ENCODE results near the gene ENO1. TPM values are rescaled to one million over a fixed set of nuclear protein-coding genes. Genes with fewer than 3 reads are reported as not detected.
"Not testable (repeated sequence)": the region's sequence is repeated elsewhere in the genome, so short reads cannot be mapped to it uniquely, and the experiment has no call there.

Gene ENO1
- total RNA-seq, 1 donor from 2014 or later = 3,637 TPM

DNA sequence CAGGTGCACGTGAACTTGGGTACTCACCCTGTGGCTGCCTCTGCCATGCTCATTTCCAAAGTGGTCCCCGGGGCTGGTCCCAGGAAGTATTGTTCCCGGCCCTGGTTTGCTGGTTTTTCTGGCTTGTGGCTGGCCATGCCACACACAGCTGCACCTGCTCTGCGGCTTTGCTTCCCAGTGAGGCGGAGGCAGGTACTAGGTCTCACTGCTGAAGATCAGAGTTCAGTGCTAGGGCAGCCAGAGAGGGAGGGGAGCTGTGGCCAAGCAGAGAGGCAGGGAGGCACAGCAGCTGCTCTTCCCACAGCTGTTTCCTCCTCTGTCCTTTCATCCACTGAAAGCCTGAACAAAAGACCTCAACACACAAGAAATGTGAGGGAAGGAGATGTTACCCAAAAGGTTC is 30.5 kb downstream of the ENO1 start:
- no peaks in the 10 kb centered on the region for H3K27me3 Mint-ChIP-seq (ENCODE audit: low read depth)
- no peak for DNase-seq (ENCODE audit: low spot score)
- no peak overlapping the region for H3K27ac Mint-ChIP-seq
- intact Hi-C loops (cut with micrococcal nuclease) = loop anchor here (2.0 to 5.0 kb wide), 2 partner anchors 126 to 287 kb away; no protein-coding TSS in a partner anchor
- H3K4me3 Mint-ChIP-seq (ENCODE audit: low read depth) = no peak overlapping the region
- H3K4me1 Mint-ChIP-seq (ENCODE audit: low read depth) = no peaks in the 10 kb centered on the region
- H3K9me3 Mint-ChIP-seq = no peaks in the 10 kb centered on the region
- H3K36me3 Mint-ChIP-seq (ENCODE audit: low read depth) = no peaks in the 10 kb centered on the region

DNA sequence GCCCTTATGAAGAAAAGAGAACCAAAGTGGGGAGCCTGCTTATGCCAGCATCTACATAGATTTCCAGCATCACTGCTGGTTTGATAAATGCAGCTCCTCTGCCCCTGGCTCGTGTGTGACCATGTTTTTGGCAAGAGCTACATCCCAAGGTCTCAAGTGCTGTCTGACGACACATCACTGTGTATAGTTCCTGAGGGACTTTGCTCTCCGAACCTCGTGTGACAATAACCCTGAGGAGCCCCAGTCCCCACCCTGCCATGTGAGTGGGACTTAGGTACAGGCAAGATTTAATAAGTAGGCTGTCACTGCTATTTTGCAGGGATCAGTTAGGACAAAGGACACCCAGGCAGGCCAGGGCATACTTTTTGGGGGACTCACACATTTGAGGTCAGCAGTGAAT is 32.2 kb downstream of the ENO1 start:
- no peak overlapping the region for H3K4me3 Mint-ChIP-seq (ENCODE audit: low read depth)

DNA sequence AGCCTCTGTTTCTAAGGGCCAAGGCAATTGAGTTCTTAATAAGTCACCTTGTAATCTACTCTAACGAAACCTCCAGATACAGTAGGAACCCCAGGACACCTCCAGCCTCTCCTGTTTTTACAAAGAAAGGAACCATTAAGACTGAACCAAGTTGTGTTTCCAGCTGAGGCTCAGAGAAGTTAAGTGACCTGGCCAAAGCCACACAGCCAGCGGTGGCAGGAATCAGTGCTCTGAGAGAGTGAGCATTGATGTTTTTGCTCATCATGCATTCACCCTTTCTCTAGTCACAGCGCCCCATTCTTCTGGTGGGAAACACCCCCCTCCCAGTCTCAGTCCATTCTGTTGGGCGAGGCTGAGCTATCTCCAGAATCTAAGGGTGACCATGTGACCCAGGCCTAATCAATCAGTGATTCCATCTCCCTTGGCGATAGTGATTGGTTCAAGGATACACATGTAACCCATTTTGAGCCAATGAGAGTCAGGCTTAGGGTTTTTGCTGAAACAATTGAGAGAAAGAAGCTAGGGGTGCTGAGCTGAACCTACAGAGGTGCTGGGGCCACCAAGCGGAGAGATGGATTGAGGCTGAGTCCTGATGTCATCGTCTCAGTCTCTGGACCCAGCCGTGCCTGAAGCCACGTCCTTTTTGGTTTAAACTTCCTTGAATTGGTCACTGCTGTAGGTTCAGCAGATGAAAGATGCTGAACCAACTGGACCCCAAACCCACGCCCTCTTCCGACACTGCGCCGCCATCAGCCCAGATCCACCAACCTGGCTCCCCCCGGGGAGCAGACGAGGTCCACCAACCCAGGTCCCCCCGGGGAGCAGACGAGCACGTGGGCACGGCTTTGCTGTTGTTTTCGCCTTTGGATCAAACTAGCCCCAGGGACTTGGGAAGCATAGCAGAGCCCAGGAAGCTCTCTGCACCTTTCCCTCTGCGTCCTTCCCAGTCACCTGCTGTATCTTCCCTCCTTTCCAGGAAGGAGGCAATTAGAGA is 33.1 kb downstream of the ENO1 start:
- H3K27me3 Mint-ChIP-seq (ENCODE audit: low read depth) = no peaks in the 10 kb centered on the region
- no peak overlapping the region for H3K4me3 Mint-ChIP-seq (ENCODE audit: low read depth)
- no peaks in the 10 kb centered on the region for H3K9me3 Mint-ChIP-seq
- no peak overlapping the region for H3K27ac Mint-ChIP-seq
- no peak for DNase-seq (ENCODE audit: low spot score)
- H3K36me3 Mint-ChIP-seq (ENCODE audit: low read depth) = no peaks in the 10 kb centered on the region
- intact Hi-C loops (cut with micrococcal nuclease) = loop anchor here (5.0 kb wide), 1 partner anchor 123 kb away; no protein-coding TSS in a partner anchor
- H3K4me1 Mint-ChIP-seq (ENCODE audit: low read depth) = no peaks in the 10 kb centered on the region

More for the DNA sequence above, 32.2 kb downstream of the ENO1 start:
- Mint-ChIP-seq H3K27ac (no peak overlapping the region), H3K4me1 (ENCODE audit: low read depth) (no peaks in the 10 kb centered on the region), H3K27me3 (ENCODE audit: low read depth) (no peaks in the 10 kb centered on the region), H3K36me3 (ENCODE audit: low read depth) (no peaks in the 10 kb centered on the region), H3K9me3 (no peaks in the 10 kb centered on the region)
- DNase-seq (ENCODE audit: low spot score) = no peak
- intact Hi-C loops (cut with micrococcal nuclease) = loop anchor here (5.0 kb wide), 1 partner anchor 124 kb away; no protein-coding TSS in a partner anchor

DNA sequence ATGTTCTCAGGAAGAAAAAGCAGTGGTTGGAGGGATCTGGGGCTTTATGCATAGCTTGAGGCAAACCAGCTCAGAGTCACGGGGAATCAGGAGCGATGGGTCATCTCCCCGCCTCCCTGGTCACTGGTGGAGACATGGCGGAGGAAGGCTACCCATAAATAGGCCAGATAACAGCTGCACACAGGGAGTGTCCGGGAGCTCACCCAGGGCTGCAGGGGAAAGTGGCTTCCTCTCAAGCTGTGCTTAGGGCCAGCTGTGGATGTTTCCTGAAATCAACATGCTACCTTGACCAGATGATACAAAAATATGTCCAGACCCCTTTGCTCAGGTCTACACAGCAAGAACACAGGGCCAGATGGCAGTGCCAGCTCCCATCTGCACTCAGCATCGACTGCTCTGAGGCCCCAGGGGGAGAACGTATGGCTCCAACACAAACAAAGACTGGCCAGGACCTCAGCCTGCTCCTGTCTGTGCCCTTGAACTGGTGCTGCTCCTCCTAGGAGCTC is 33.9 kb downstream of the ENO1 start:
- Mint-ChIP-seq H3K4me3 (ENCODE audit: low read depth) (no peak overlapping the region), H3K36me3 (ENCODE audit: low read depth) (no peaks in the 10 kb centered on the region), H3K9me3 (no peaks in the 10 kb centered on the region), H3K27me3 (ENCODE audit: low read depth) (peaks cover 2% of the 10 kb centered on the region), H3K27ac (no peak overlapping the region), H3K4me1 (ENCODE audit: low read depth) (peaks cover 1% of the 10 kb centered on the region)
- no peak for DNase-seq (ENCODE audit: low spot score)
- intact Hi-C loops (cut with micrococcal nuclease) = loop anchor here (5.0 kb wide), 1 partner anchor 122 kb away; no protein-coding TSS in a partner anchor

DNA sequence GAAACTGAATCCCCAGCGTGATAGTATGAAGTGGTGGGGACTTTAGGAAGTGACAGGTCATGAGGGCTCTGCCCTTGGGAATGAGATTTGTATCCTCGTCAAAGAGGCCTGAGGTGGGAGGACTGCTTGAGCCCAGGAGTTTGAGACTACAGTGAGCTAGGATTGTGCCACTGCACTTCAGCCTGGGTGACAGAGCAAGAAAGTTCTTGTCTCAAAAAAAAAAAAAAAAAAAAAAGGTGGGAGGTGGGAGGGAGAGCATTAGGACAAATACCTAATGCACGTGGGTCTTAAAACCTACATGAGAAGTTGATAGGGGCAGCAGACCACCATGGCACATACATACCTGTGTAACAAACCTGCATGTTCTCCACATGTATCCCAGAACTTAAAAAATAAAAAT is 37.1 kb downstream of the ENO1 start:
- H3K27ac Mint-ChIP-seq = no peak overlapping the region
- H3K4me1 Mint-ChIP-seq (ENCODE audit: low read depth) = peaks cover 1% of the 10 kb centered on the region
- H3K36me3 Mint-ChIP-seq (ENCODE audit: low read depth) = no peaks in the 10 kb centered on the region
- no peak overlapping the region for H3K4me3 Mint-ChIP-seq (ENCODE audit: low read depth)
- DNase-seq (ENCODE audit: low spot score) = no peak
- no peaks in the 10 kb centered on the region for H3K9me3 Mint-ChIP-seq
- intact Hi-C loops (cut with micrococcal nuclease) = no loop called here
- peaks cover 3% of the 10 kb centered on the region for H3K27me3 Mint-ChIP-seq (ENCODE audit: low read depth)

DNA sequence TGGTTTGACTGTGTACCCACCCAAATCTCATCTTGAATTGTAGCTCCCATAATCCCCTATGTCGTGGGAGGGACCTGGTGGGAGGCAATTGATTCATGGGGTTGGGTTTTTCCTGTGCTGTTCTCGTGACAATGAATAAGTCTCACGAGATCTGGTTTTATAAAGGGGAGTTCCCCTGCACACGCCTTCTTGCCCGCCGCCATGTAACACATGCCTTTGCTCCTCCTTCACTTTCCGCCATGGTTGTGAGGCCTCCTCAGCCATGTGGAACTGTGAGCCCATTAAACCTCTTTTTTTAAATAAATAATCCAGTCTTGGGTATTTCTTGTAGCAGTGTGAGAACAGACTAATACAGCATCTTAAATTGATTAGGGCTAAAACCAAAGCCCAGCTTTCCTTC is 38.5 kb downstream of the ENO1 start:
- Mint-ChIP-seq H3K4me1 (ENCODE audit: low read depth) (peaks cover 1% of the 10 kb centered on the region), H3K9me3 (no peaks in the 10 kb centered on the region), H3K4me3 (ENCODE audit: low read depth) (no peak overlapping the region), H3K27ac (no peak overlapping the region), H3K36me3 (ENCODE audit: low read depth) (no peaks in the 10 kb centered on the region), H3K27me3 (ENCODE audit: low read depth) (peaks cover 9% of the 10 kb centered on the region)
- no peak for DNase-seq (ENCODE audit: low spot score)
- intact Hi-C loops (cut with micrococcal nuclease) = no loop called here

DNA sequence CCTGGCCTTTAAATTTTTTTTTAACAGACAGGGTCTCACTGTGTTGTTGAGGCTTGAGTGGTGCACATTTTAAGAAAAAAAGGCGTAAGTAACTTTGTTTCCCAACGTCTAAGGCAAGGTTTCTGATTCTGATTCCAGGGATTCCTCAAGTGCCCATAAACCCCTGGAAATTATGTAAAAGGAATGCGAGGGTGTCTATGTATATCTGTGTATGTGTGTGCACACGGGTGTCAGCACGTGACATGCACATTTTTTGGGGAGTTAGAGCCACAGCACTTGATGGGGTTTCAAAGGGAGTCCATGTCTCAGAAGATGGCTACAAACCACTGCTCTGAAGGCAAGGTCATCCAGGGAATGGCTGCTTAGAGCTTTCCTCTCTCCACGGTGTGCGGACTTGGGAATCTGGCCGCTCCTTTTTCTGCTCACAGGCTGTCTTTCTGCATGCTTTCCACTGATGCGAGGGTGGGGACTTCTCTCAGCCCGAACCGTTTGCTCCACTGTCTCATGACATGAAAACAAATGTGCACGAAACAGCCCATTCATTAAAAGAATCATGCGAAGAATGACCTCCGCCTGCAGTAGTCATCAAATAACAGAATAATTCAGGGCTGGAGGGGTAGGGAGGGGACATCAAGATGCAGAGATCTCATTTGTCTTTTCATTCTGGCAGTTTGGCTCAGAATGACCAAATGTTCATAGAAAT is 42.4 kb downstream of the ENO1 start:
- intact Hi-C loops (cut with micrococcal nuclease) = no loop called here
- peaks cover 1% of the 10 kb centered on the region for H3K4me1 Mint-ChIP-seq (ENCODE audit: low read depth)
- H3K9me3 Mint-ChIP-seq = no peaks in the 10 kb centered on the region
- H3K4me3 Mint-ChIP-seq (ENCODE audit: low read depth) = no peak overlapping the region
- DNase-seq (ENCODE audit: low spot score) = no peak
- H3K27ac Mint-ChIP-seq = no peak overlapping the region
- H3K27me3 Mint-ChIP-seq (ENCODE audit: low read depth) = peaks cover 9% of the 10 kb centered on the region
- H3K36me3 Mint-ChIP-seq (ENCODE audit: low read depth) = no peaks in the 10 kb centered on the region

DNA sequence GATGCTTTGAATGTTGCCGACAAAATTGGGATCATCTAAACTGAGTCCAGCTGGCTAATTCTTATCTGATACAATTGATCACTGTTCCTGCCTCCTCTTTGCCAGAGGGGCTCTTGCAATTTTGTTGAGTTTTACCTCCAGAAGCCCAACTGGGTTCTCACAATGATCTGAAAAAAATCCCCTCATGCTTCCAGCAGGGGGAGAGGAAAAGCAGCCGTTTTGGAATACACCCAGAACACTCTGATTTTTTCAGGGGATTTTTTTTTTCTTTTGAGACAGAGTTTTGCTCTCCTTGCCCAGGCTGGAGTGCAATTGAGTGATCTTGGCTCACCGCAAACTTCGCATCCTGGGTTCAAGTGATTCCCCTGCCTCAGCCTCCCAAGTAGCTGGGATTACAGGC is 47.1 kb downstream of the ENO1 start:
- Mint-ChIP-seq H3K9me3 (no peaks in the 10 kb centered on the region), H3K4me1 (ENCODE audit: low read depth) (peaks cover 10% of the 10 kb centered on the region), H3K27ac (no peak overlapping the region), H3K27me3 (ENCODE audit: low read depth) (peaks cover 6% of the 10 kb centered on the region), H3K4me3 (ENCODE audit: low read depth) (no peak overlapping the region), H3K36me3 (ENCODE audit: low read depth) (no peaks in the 10 kb centered on the region)
- DNase-seq (ENCODE audit: low spot score) = no peak
- intact Hi-C loops (cut with micrococcal nuclease) = no loop called here

DNA sequence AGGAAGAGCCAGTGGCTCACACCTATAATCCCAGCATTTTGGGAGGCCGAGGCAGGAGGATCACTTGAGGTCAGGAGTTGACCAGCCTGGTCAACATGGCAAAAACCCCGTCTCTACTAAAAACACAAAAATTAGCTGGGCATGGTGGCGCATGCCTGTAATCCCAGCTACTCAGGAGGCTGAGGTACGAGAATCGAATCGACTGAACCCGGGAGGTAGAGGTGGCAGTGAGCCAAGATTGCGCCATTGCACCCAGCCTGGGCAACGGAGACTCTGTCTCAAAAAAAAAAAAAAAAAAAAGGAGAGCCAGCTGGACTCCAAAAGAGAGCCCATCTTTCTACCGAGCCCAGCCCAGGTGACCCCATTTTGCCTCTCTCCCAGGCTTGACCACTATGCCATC is 47.8 kb downstream of the ENO1 start:
- H3K4me3 Mint-ChIP-seq (ENCODE audit: low read depth); intact Hi-C loops (cut with micrococcal nuclease); H3K4me1 Mint-ChIP-seq (ENCODE audit: low read depth); H3K27ac Mint-ChIP-seq; H3K36me3 Mint-ChIP-seq (ENCODE audit: low read depth); DNase-seq (ENCODE audit: low spot score); H3K27me3 Mint-ChIP-seq (ENCODE audit: low read depth); H3K9me3 Mint-ChIP-seq: not testable (repeated sequence)

DNA sequence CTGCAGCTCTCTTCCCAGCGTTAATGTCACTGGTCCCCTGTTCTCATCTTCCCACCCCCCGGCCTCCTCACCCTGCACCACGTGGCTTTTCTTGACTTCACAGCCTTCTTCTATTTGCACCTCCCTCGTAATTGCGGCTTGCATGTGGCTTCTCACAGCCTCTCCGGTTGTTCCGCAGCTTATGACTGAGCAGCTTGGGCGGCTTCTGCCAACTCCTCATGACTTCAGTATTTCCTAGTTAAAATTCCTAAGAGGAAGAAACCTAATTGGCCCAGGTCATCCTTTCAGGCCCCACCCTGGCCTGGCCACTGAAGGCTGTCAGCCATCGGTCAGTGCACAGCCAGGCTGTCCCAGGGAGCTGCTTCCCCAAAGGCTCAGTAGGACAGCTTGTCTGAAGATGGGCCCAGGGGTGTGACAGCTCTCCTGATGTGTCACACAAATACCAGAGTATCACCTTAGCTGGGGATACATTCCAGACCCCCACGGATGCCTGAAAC is 52.5 kb downstream of the ENO1 start:
- H3K27ac Mint-ChIP-seq = no peak overlapping the region
- peaks cover 10% of the 10 kb centered on the region for H3K4me1 Mint-ChIP-seq (ENCODE audit: low read depth)
- DNase-seq (ENCODE audit: low spot score) = no peak
- peaks cover 15% of the 10 kb centered on the region for H3K27me3 Mint-ChIP-seq (ENCODE audit: low read depth)
- no peaks in the 10 kb centered on the region for H3K9me3 Mint-ChIP-seq
- intact Hi-C loops (cut with micrococcal nuclease) = no loop called here
- H3K36me3 Mint-ChIP-seq (ENCODE audit: low read depth) = no peaks in the 10 kb centered on the region
- H3K4me3 Mint-ChIP-seq (ENCODE audit: low read depth) = no peak overlapping the region

DNA sequence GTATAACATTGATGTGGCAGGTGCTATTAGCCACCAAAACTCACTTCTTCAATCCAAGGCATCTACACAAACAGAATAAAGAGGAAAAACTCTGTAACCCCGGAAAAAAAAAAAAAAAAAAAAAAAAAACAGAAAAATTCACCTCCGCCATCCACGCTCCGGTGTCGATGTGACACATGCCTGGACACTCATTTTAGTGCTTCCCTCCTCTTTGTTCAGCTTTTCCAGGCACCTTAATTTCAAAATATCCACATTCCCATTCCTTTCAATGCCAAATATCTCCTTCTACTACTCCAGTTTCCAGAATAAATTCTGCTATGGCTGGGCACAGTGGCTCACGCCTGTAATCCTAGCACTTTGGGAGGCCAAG is 55.2 kb downstream of the ENO1 start:
- DNase-seq (ENCODE audit: low spot score) = no peak
- peaks cover 3% of the 10 kb centered on the region for H3K4me1 Mint-ChIP-seq (ENCODE audit: low read depth)
- H3K9me3 Mint-ChIP-seq = no peaks in the 10 kb centered on the region
- no peaks in the 10 kb centered on the region for H3K36me3 Mint-ChIP-seq (ENCODE audit: low read depth)
- peaks cover 19% of the 10 kb centered on the region for H3K27me3 Mint-ChIP-seq (ENCODE audit: low read depth)
- no peak overlapping the region for H3K27ac Mint-ChIP-seq
- H3K4me3 Mint-ChIP-seq (ENCODE audit: low read depth) = no peak overlapping the region
- intact Hi-C loops (cut with micrococcal nuclease) = no loop called here

DNA sequence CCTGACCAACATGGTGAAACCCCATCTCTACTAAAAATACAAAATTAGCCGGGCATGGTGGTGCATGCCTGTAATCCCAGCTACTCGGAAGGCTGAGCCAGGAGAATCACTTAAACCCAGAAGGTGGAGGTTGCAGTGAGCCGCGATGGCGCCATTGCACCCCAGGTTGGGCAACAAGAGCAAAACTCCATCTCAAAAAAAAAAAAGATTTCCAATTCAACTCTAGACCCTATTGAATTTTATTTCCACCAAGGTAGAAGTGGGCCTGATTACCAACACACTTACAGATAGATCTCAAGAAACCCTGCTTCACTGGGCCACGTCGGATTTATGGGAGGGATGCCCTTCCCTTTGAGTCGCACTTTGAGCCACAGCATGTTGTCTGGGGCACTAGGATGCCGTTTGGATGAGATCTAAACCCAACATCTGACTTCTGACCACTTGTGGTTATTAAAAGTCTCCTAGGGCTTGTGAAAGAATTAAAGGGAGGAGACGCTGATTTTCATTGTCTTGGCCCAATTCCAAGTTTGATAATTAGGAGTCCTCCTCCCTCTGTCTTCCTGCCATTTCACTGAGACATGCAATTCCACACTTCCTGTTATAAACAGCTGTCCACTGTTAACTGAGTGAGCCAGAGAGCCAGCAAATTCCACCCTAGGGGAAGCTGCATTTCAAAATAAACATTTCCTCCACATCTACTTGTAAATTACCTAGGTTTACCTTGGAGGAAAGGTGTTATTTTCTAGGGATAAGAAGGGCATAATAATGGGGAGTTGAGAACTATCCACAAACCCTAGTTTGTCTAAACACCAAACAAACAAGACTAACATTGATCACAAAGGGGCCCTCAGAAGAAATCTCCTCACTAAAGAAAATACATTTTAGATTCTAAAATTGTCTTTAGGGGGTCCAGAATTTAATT is 55.9 kb downstream of the ENO1 start:
- Mint-ChIP-seq H3K9me3 (no peaks in the 10 kb centered on the region), H3K27me3 (ENCODE audit: low read depth) (peaks cover 19% of the 10 kb centered on the region), H3K27ac (no peak overlapping the region), H3K36me3 (ENCODE audit: low read depth) (no peaks in the 10 kb centered on the region), H3K4me1 (ENCODE audit: low read depth) (peaks cover 6% of the 10 kb centered on the region), H3K4me3 (ENCODE audit: low read depth) (no peak overlapping the region)
- no peak for DNase-seq (ENCODE audit: low spot score)
- intact Hi-C loops (cut with micrococcal nuclease) = no loop called here
